Esophagus muscularis mucosa (tissue), 4 donors: ENCODE results near the gene CCL13. TPM values are rescaled to one million over a fixed set of nuclear protein-coding genes. Genes with fewer than 3 reads are reported as not detected.

ENCODE experiments used
- DNase-seq: peaks from one replicate; pipeline ENCODE4 v3.0.0-alpha.2; 2017; ENCODE audit errors: extremely low spot score
- H3K27ac ChIP-seq, 4 donors: fragments of 200-600 bp; sonication (generic); replicated peaks in 1 of 4; 1 replicate in 3 of 4; 2 replicates in 1 of 4; pipeline ENCODE4 v1.5.1; 2016 to 2019; ENCODE audit warnings: mild to moderate bottlenecking in 1 of 4
- H3K27me3 ChIP-seq, 4 donors: fragments of 200-600 bp; sonication (generic); one replicate each; pipeline versions ENCODE4 v1.5.1 to v1.6.0; 2016 to 2019
- H3K36me3 ChIP-seq, 4 donors: fragments of 200-600 bp; sonication (generic); one replicate each; pipeline ENCODE4 v1.5.1; 2016 to 2019
- H3K4me1 ChIP-seq, 4 donors: fragments of 200-600 bp; sonication (generic); one replicate each; pipeline ENCODE4 v1.5.1; 2016 to 2019
- H3K4me3 ChIP-seq, 4 donors: fragments of 200-600 bp; sonication (generic); 1 replicate in 2 of 4; 2 replicates in 2 of 4; pipeline ENCODE4 v1.5.1; 2016 to 2019; ENCODE audit warnings: mild to moderate bottlenecking in 4 of 4, moderate library complexity in 1 of 4
- H3K9me3 ChIP-seq, 4 donors: fragments of 200-600 bp; sonication (generic); 1 replicate in 3 of 4; 2 replicates in 1 of 4; pipeline ENCODE4 v1.5.1; 2016 to 2019
- EP300 ChIP-seq: sonication (generic); formaldehyde crosslinking; IDR thresholded peaks from one replicate; pipeline ENCODE4 v1.6.1; 2017; ENCODE audit warnings: antibody characterized with exemption
- POLR2A ChIP-seq: fragments of 450-650 bp; IDR thresholded peaks from one replicate; pipeline ENCODE4 v1.6.1; 2017; ENCODE audit warnings: antibody characterized with exemption, moderate library complexity, mild to moderate bottlenecking, low read depth
- POLR2AphosphoS5 ChIP-seq, 2 donors: sonication (generic); formaldehyde crosslinking; IDR thresholded peaks; one replicate each; pipeline ENCODE4 v1.6.1; 2017; ENCODE audit warnings: antibody characterized with exemption in 2 of 2
- WGBS: methylation state at CpG from one replicate; pipeline ENCODE4 v1.1.5; 2018; 5-methylcytosine and 5-hydroxymethylcytosine counted together
- intact Hi-C: fragments of 100-400 bp; cut with DNase I; formaldehyde crosslinking; loops from one replicate; pipeline ENCODE4 v1.15.1; 2023
- total RNA-seq, 4 donors: library from RNA; depleted of rRNA; stranded (reverse); fragments of >200 nt; gene quantifications; one replicate each; pipeline versions ENCODE4 v1.1.0 to v1.2.1, GENCODE V29; 2016
- TF ChIP-seq, protein P1 (sequence below), 3 experiments: fragments of 200-600 bp in 2 of 3; fragments of 450-650 bp in 1 of 3; sonication (generic) in 2 of 3; IDR thresholded peaks; one replicate each; pipeline ENCODE4 v1.5.1; 2017 to 2019; ENCODE audit warnings: antibody characterized with exemption in 3 of 3, mild to moderate bottlenecking in 2 of 3, moderate library complexity in 1 of 3

The CCL13 gene
- total RNA-seq, 4 donors from 2014 or later, result 0.78 to 3.6 (median 2.0) TPM; not detected in 1

DNA sequence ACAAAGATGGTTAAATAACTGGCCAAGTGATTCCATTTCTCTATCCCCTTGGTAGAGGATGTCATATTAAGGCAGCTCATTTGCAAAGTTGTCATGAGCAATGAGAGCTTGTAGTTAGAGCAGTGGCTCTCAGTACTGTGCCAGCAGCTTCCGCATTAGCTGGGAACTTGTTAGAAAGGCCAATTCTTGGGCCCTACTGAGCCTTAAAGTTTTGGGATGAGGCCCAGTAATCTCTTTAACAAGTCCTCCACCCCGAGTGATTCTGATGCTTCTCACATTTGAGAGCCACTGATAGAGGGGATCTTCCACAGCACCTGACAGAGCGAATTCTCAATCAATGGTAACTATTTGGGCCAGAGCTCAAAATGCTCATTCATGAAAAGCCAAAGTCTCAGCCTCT lies 26.9 kb downstream of the CCL13 start:
- no peak for DNase-seq
- WGBS, result 94% methylated on average over 3 of the region's 3 CpGs
- TF ChIP-seq POLR2A (no peak), POLR2AphosphoS5 (IDR thresholded peaks at IDR 0.05) (no peak), EP300 (no peak)
- TF ChIP-seq, protein P1, sequence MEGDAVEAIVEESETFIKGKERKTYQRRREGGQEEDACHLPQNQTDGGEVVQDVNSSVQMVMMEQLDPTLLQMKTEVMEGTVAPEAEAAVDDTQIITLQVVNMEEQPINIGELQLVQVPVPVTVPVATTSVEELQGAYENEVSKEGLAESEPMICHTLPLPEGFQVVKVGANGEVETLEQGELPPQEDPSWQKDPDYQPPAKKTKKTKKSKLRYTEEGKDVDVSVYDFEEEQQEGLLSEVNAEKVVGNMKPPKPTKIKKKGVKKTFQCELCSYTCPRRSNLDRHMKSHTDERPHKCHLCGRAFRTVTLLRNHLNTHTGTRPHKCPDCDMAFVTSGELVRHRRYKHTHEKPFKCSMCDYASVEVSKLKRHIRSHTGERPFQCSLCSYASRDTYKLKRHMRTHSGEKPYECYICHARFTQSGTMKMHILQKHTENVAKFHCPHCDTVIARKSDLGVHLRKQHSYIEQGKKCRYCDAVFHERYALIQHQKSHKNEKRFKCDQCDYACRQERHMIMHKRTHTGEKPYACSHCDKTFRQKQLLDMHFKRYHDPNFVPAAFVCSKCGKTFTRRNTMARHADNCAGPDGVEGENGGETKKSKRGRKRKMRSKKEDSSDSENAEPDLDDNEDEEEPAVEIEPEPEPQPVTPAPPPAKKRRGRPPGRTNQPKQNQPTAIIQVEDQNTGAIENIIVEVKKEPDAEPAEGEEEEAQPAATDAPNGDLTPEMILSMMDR (IDR thresholded peaks at IDR 0.05), result no peak
- Histone ChIP-seq H3K27ac (no peak overlapping the region), H3K4me3 (no peak overlapping the region), H3K4me1 (peaks cover 0 to 3% (median 0%) of the 10 kb centered on the region in 4 donors), H3K27me3 (peaks cover 0 to 25% (median 0%) of the 10 kb centered on the region in 4 donors), H3K9me3 (no peaks in the 10 kb centered on the region), H3K36me3 (no peaks in the 10 kb centered on the region)
- intact Hi-C loops, result no loop called here

DNA sequence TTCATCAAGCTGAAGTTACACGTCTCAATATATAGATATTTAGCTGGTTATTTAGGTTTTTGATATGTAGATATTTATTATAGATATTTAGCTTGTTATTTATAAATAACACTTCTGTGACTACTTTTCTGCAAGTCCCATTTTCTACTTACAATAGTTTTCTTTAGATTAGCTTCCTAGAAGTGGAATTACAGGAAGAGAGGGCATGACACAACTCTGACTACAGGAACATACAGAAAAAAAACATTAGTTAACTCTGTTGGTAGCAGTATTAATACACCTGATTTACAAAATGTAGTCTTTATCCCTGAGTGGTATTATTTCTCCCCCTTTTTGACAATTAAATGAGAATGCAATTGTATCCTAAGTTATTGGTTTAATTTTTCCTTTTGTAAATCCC lies 28.0 kb downstream of the CCL13 start:
- intact Hi-C loops, result no loop called here

DNA sequence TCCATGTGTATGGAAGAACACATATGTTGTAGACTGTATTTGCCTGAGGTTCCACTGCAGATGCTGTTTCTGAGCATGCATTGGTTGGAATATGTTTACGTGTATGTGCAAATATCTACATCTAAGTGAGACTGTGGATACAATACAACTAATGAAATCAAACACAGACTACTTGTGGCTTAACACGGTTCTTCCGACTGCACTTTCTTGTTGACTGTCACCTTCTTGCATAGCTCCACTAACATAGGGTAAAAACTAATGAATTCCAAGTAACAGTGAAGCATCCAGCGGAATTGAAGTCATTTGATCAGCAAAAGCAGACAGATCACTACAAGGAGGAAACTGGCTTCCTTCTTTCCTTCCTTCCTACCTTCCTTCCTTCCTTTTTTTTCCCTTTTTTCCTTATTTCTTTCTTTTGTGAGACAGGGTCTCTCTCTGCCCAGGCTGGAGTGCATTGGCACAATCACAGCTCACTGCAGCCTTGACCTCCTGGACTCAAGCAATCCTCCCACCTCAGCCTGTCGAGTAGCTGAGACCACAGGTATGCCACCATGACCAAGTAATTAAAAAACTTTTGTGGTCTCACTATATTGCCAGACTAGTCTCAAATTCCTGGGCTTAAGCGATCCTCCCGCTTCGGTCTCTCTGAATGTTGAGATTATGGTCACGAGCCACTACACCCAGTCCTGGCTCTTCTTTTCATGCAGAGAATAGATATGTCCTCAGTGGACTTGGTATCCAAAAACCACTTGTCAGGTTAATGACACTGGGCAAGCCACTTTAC lies 28.7 kb downstream of the CCL13 start:
- peaks cover 0 to 3% (median 0%) of the 10 kb centered on the region in 4 donors for H3K4me1 ChIP-seq
- TF ChIP-seq, protein P1 (IDR thresholded peaks at IDR 0.05), result no peak
- TF ChIP-seq EP300 (no peak), POLR2AphosphoS5 (IDR thresholded peaks at IDR 0.05) (no peak), POLR2A (no peak)
- H3K4me3 ChIP-seq, result no peak overlapping the region
- H3K27me3 ChIP-seq, result peaks cover 0 to 25% (median 0%) of the 10 kb centered on the region in 4 donors
- 64% methylated on average over 9 of the region's 9 CpGs for WGBS
- intact Hi-C loops, result no loop called here
- no peak for DNase-seq
- H3K36me3 ChIP-seq, result no peaks in the 10 kb centered on the region
- H3K27ac ChIP-seq, result no peak overlapping the region
- no peaks in the 10 kb centered on the region for H3K9me3 ChIP-seq

More for the DNA sequence above, 28.0 kb downstream of the CCL13 start:
- WGBS, result 86% methylated on average over 1 of the region's 1 CpG
- TF ChIP-seq POLR2A (no peak), POLR2AphosphoS5 (IDR thresholded peaks at IDR 0.05) (no peak), EP300 (no peak)
- TF ChIP-seq, protein P1 (IDR thresholded peaks at IDR 0.05), result no peak
- Histone ChIP-seq H3K27ac (no peak overlapping the region), H3K27me3 (peaks cover 0 to 25% (median 0%) of the 10 kb centered on the region in 4 donors), H3K4me1 (peaks cover 0 to 3% (median 0%) of the 10 kb centered on the region in 4 donors), H3K36me3 (no peaks in the 10 kb centered on the region), H3K4me3 (no peak overlapping the region), H3K9me3 (no peaks in the 10 kb centered on the region)
- no peak for DNase-seq

DNA sequence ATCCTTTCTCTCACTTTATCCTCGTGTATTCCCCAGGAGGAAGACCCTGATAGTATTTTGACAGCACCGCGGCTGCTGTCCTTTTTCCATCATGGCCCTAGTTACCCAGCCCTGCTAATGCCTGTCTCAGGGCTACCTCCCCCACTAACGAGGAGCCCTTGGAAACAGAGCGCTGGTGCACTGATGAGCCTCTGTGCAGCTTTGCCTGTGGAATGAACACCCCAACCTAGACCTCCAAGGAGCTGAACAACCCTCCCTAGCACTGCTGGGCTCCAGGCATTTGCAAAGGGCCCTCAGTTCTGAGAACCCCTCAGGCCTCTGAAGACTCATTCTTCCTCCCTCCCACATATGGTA lies 30.0 kb downstream of the CCL13 start:
- intact Hi-C loops, result no loop called here
- no peak for TF ChIP-seq EP300
- TF ChIP-seq, protein P1 (IDR thresholded peaks at IDR 0.05), result no peak
- TF ChIP-seq POLR2AphosphoS5 (IDR thresholded peaks at IDR 0.05), result no peak
- no peak for TF ChIP-seq POLR2A
- no peaks in the 10 kb centered on the region for H3K9me3 ChIP-seq
- peaks cover 0 to 3% (median 0%) of the 10 kb centered on the region in 4 donors for H3K4me1 ChIP-seq
- no peak overlapping the region for H3K4me3 ChIP-seq
- WGBS, result 74% methylated on average over 5 of the region's 5 CpGs
- H3K27me3 ChIP-seq, result peaks cover 0 to 25% (median 0%) of the 10 kb centered on the region in 4 donors
- H3K27ac ChIP-seq, result no peak overlapping the region
- no peak for DNase-seq
- H3K36me3 ChIP-seq, result no peaks in the 10 kb centered on the region
